Cerebellar cortex (tissue), 1 donor: ENCODE results near the gene MFNG.

Source experiments
- DNase-seq: peaks from one replicate; pipeline ENCODE4 v3.0.0-alpha.2; 2015; ENCODE audit warnings: low spot score

Gene MFNG

DNA sequence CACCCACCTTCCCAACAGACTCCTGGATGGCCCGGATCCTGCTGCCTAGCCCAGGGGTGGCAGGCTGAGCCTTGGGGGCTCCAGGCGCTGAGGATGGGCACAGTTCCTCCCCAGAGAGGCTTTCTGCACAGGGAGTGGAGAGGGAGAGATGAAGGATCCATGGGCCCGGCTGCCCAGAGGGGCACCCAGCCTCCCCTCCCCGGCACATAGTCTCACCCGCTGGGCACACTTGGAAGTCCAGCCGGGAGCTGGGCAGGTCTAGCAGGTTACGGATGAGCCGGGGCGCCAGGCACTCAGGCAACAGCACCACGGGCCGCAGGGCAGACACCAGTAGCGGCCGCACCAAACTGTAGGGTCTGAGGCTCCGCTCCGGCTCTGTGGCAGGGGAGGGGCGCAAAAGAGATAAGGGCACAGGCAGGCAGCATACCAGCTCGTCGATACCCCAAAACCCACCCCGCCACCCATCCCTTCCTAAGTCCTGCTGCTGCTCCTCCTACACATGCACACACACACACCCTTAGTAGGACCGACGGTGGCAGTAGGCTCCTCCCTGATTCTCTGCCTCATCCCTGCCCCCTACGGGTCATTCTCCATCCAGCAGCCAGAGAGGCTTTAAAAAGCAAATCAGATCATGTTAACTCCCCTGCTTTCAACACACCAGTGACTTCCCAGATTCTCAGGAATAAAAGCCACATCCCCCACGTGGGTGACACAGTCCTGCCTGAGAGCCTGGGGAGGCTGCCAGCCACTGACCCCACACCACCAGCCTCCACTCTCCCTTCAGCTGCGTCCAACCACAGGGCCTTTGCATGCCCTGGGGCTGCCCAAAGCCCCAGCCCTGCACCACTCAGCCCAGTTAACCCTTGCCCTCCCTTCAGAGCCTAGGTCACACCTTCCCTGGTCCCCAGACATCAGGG is 6.5 kb upstream of the MFNG start:
- peak; percentile 37 for DNase-seq

DNA sequence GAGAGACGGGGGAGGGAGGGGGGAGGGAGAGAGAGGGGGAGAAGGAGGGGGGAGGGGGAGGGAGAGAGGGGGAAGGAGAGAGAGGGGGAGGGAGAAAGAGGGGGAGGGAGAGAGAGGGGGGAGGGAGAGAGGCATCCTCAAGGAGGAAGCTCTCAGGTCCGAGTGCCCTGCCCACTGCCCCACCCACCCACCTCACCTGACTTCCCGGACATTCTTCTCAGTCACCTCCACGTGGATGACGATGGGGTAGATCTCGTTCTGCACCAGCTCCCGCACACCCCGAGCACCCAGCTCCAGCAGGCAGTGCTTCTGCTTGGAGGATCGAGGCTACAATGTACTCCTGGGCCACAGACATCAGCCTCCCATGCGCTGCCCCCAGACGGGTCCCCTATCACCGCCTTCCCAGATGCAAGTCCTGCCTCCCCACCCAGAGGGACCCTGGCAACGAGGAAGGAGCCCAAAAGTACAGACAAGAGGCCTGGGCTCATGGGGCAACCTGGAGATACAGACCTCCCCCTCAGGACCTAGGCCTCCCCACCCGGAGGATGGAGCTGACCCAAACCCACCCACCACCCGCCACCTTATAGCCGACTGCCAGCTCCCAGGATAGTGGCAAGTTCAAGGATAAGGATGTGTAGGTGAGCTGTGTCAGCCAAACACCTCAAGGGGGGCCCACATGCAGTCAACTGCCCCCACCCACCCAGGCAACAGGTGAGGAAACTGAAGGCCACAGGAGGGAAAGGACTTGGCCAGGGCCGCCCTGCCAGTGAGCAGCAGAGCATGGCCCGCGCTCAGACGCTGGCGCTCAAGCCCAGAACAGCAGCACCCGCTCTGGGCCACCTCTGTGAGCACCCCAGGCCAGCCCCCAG is 5.6 kb upstream of the MFNG start:
- DNase-seq = no peak

DNA sequence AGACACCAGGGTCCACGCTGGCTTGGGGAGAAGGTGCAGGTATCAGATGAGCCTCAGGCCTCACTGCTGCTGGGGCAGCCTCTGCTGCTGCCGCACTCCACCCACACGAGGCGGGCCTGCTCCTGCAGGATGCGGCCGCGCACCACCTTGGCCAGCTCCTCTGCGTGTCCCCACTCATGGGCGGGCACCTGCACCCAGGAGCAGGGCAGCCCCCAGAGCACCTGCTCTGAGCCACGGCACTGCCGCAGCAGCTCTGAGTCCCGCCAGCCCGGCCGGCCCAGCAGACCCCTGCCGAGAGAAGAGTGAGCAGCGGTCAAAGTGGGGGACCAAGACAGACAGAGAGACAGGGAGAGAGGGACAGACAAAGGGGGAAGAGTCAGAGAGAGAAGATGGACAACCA is 4.9 kb upstream of the MFNG start:
- no peak for DNase-seq

DNA sequence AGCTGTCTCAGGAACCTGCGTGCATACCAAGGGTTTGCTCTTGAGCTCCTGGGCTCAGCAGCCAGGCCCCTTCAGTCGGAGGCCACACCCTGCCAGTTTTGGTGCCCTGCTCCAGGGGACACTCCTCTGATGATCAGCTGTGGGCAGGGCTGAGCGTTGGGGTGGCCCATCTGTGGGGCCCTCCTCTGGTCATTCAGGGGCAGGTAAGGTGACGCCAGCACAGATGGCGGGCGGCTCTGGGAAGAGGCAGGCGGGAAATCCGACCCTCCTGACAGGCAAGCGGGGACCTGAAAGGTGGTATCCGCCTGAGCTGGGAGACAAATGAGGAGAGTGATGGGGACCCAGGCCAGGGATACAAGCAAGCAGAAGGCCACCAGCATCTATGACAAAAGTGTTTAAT is 3.8 kb upstream of the MFNG start:
- DNase-seq = no peak

GRCh38 chr22:37488337-37489135 is 2.4 kb upstream of the MFNG start:
- no peak for DNase-seq

DNA sequence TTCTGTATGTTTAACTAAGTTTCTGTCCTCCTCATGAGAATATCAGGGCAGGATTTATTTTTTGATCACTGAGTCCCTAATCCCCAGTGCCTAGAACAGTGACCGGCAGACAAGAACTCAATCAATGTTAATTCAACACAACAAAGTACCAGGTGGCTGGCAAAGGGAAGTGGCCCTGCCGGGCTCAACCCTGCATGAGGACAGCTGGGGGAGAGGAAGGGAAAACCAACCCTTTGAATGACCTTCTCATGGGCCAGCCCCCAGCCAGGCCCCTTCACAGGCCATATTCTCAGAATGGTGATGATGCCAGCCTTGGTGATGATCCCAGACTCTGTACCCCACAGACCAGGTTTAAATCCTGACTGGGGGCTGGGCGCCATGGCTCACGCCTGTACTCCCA is 1.4 kb upstream of the MFNG start:
- DNase-seq = no peak

DNA sequence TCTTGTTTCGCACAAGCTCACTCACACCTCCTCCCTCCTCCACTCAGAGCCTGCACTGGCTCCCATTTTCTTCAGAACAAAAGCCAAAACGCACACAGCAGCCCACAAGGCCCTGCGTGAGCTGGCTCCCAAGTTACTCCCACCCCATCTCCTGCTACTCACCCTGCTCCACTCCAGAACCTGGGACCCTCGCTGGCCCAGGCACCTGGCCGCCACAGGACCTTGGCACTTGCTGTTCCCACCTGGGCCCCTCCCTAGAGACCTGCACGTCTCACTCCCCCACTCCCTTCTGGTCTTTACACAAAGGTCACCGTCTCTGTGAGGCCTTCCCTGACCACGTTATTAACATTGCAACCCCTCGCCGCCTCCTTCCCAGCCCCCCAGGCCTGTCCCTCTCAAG is 945 bp upstream of the MFNG start:
- no peak for DNase-seq

GRCh38 chr22:37485395-37486223 is 575 bp downstream of the MFNG start:
- DNase-seq = no peak

DNA sequence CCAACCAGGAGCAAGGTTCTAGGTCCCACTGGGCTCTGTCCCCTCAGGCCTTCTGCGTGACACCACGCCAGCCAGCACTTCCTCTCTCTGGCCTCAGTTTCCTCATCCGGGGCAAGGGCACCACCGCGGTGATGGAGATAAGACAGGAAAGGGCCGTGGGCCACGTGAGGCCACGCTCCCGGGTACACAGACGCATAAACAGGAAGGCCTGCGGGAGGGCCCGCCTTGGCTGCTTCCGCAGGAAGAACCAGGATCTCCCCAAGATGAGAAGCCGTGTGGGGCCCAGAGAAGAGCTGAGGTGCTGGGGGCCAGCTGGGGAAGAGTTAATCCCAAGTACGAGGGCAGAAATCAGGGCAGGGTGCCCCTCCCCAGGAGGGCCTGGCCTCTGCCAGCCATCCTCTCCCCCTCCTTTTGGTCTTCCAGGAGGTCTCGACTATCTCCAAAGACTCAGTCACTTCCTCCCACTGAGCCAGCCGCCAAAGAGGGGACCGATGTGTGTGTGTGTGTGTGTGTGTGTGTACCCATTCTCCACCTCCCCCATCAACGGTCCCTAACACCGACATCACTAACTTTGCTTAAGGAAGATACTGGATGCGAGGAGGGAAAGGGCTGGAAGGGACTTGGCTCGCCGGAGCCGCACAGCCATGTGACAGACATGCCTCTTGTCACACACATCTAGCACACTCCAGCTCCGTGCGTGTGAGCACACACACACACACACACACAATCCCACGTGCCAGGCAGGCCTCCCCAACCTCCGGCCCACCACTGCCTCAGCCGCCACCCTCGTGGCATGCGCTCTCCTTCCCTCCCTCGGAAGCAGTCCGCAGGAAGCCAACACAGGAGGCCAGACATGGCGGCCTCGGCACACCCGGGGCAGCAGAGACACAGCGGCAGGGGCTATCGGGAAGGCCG is 1.4 kb downstream of the MFNG start:
- DNase-seq = no peak

DNA sequence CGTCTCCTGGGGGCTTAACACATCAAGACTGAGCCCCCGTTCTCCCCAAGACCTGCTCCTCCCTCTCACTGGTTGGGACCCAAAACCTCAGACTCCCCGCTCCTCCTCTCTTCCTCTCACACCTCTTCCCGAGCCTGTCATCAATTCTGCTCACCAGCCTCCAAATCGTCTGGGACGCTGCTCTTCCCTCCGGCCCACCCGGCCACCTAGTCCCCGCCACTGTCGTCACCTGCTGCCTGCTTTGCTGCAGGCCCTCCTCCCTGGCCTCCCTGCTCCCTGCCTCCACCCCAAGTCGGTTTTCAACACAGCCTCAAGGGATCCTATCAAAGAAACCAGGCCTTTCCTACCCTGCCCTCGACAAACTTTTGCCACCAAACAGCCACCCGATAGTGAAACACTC is 3.1 kb downstream of the MFNG start:
- DNase-seq = no peak

GRCh38 chr22:37482244-37482643 is 3.9 kb downstream of the MFNG start:
- no peak for DNase-seq

DNA sequence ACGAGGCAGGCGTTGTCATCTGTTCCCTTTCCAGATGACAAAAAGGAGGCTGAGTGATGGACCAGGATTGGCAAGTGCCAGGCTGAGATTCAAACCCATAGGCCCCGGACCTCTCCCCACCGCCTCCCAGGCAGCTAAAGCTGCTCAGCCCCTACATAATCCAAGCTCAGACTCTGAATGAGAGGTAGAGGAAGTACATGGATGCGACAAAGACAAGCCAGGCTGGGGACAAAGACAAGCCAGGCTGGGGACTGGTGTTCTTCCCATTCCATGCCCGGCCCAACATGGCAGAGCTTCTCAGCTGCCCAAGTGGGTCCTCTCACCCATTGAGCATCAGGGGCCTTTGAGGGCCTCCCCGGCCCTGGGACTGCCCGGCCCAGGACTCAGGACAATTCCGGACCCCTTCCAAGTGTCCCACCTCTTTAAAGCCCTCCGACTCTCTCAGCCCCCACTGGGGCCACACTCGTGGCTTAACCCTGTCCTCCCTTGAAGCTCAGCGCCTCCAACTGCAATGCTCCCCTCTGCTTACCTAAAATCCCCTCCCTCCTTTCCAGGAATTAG is 4.8 kb downstream of the MFNG start:
- no peak for DNase-seq

DNA sequence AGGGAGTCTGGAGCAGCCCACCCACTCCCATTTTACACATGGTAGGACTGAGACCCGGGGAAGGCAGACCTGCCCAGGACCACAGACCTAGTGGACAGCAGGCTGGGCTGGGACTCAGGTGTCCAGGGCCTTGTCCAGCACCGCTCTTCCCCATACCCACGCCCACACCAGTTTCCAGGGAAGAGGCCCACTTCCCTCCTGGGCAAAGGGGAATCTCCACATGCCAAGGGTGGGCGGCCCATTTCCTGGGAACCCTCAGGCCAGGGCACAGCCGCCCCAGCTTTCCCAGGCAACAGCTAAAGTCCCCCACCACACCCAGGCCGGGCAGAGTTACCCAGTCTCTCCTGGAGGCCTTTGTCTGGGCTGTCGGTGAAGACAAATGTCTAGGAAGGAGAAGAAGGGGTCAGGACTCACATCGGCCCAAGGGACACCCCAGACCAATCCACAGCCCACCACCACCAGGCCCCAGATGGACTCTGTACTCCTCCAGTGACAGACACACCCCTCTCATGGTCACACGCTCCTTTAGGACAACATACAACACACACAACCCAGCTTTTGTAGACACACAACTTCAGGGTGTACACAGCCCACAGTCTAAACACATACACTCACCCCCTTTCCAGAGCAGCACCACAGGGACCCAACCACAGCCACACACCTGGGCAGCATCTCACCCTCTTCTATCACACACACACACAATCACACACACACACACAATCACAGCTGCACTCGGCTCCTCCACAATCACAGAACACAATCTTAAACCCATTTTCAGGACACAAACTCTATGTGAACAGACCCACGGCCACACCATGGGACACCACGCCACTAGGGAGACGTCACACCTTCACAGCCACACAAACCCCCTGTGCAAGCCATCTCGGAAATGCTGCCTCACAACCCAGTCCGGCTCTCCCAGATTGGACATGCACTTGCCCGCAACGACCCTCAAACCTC is 5.5 kb downstream of the MFNG start:
- no peak for DNase-seq

GRCh38 chr22:37479196-37479595 is 7.0 kb downstream of the MFNG start:
- DNase-seq = no peak

GRCh38 chr22:37476389-37477329 is 9.5 kb downstream of the MFNG start:
- no peak for DNase-seq

- DNase-seq = no peak
Observed at GRCh38 chr22:37474447-37475090, 11.6 kb downstream of the MFNG start.

- DNase-seq = no peak
Observed at GRCh38 chr22:37473437-37473946, 12.7 kb downstream of the MFNG start.
